Measurements from ENCODE around the gene ACAP1. TPM values are rescaled to one million over a fixed set of nuclear protein-coding genes. Genes with fewer than 3 reads are reported as not detected.

ACAP1 gene
- total RNA-seq, 2 donors from 2014 or later, result 527 to 774 TPM

GRCh38 chr17:7392696-7393612 is 56.6 kb downstream of the ACAP1 start:
- H3K4me3 Mint-ChIP-seq, result peak overlapping the region; percentile 87
- no peaks in the 10 kb centered on the region for H3K27me3 Mint-ChIP-seq
- peaks cover 48% of the 10 kb centered on the region for H3K36me3 Mint-ChIP-seq (ENCODE audit: low read depth)
- peak overlapping the region; percentile 84 for H3K27ac Mint-ChIP-seq
- no peak for ATAC-seq (replicated peaks)
- H3K9me3 Mint-ChIP-seq, result no peaks in the 10 kb centered on the region
- peaks cover 13% of the 10 kb centered on the region for H3K4me1 Mint-ChIP-seq

GRCh38 chr17:7393613-7394451 is 57.5 kb downstream of the ACAP1 start:
- H3K9me3 Mint-ChIP-seq, result no peaks in the 10 kb centered on the region
- peaks cover 48% of the 10 kb centered on the region for H3K36me3 Mint-ChIP-seq (ENCODE audit: low read depth)
- no peaks in the 10 kb centered on the region for H3K27me3 Mint-ChIP-seq
- peak overlapping the region; percentile 87 for H3K4me3 Mint-ChIP-seq
- peak; percentile 47 for ATAC-seq (replicated peaks)
- peaks cover 13% of the 10 kb centered on the region for H3K4me1 Mint-ChIP-seq
- peak overlapping the region; percentile 84 for H3K27ac Mint-ChIP-seq

GRCh38 chr17:7394452-7395191 is 58.3 kb downstream of the ACAP1 start, which contains the start of gene PLSCR3:
PLSCR3 (minus strand) TSS chr17:7394525; CDS start chr17:7394110, 415 bp downstream.
- H3K4me3 Mint-ChIP-seq, result peak within 1 kb of the TSS; percentile 87
- no peaks in the 10 kb centered on the region for H3K27me3 Mint-ChIP-seq
- peaks cover 9% of the 10 kb centered on the region for H3K4me1 Mint-ChIP-seq
- no peaks in the 10 kb centered on the region for H3K9me3 Mint-ChIP-seq
- peaks cover 42% of the 10 kb centered on the region for H3K36me3 Mint-ChIP-seq (ENCODE audit: low read depth)
- ATAC-seq (replicated peaks), result peak; percentile 91
- peak within 1 kb of the TSS; percentile 87 for H3K27ac Mint-ChIP-seq

- Mint-ChIP-seq H3K4me1 (peaks cover 5% of the 10 kb centered on the region), H3K9me3 (no peaks in the 10 kb centered on the region), H3K27ac (no peak overlapping the region), H3K36me3 (ENCODE audit: low read depth) (peaks cover 27% of the 10 kb centered on the region), H3K4me3 (peak overlapping the region; percentile 6), H3K27me3 (no peaks in the 10 kb centered on the region)
- no peak for ATAC-seq (replicated peaks)
Observed at GRCh38 chr17:7396147-7396546, 59.8 kb downstream of the ACAP1 start.

- no peak for ATAC-seq (replicated peaks)
- peaks cover 5% of the 10 kb centered on the region for H3K36me3 Mint-ChIP-seq (ENCODE audit: low read depth)
- no peak overlapping the region for H3K27ac Mint-ChIP-seq
- H3K4me1 Mint-ChIP-seq, result peaks cover 10% of the 10 kb centered on the region
- H3K4me3 Mint-ChIP-seq, result no peak overlapping the region
- H3K9me3 Mint-ChIP-seq, result no peaks in the 10 kb centered on the region
- H3K27me3 Mint-ChIP-seq, result no peaks in the 10 kb centered on the region
Observed at GRCh38 chr17:7398612-7399011, 62.3 kb downstream of the ACAP1 start.

Other genes with a start within 250 kb of the ACAP1 start
- not detected for gene ASGR2, start 221.7 kb upstream of the ACAP1 start, total RNA-seq
- gene ASGR1, start 157.2 kb upstream of the ACAP1 start, total RNA-seq, result 1 to 10 TPM in 1 of 2 donors, under 1 TPM in 1; 0.67 to 4.5 TPM
- 10 to 100 TPM in 1 of 2 donors, 1 to 10 TPM in 1; 5.9 to 19.4 TPM for gene DLG4, start 116.7 kb upstream of the ACAP1 start, total RNA-seq
- 100 to 1,000 TPM; 495 to 517 TPM for gene ACADVL, start 116.6 kb upstream of the ACAP1 start, total RNA-seq
- 10 to 100 TPM; 49.1 to 77.5 TPM for gene DVL2, start 102.0 kb upstream of the ACAP1 start, total RNA-seq
- 10 to 100 TPM; 43.5 to 52.3 TPM for gene PHF23, start 97.1 kb upstream of the ACAP1 start, total RNA-seq
- gene GABARAP, start 94.1 kb upstream of the ACAP1 start, total RNA-seq, result 100 to 1,000 TPM; 190 to 239 TPM
- gene CTDNEP1, start 84.8 kb upstream of the ACAP1 start, total RNA-seq, result 100 to 1,000 TPM; 152 to 209 TPM
- 10 to 100 TPM; 43.7 to 72.0 TPM for gene ELP5, start 84.3 kb upstream of the ACAP1 start, total RNA-seq
- 1 to 10 TPM in 1 of 2 donors, under 1 TPM in 1; 0.52 to 1.0 TPM for gene CLDN7, start 74.1 kb upstream of the ACAP1 start, total RNA-seq
- not detected for gene SLC2A4, start 54.8 kb upstream of the ACAP1 start, total RNA-seq
- under 1 TPM; 0.15 to 0.26 TPM for gene YBX2, start 41.9 kb upstream of the ACAP1 start, total RNA-seq
- 100 to 1,000 TPM; 429 to 978 TPM for gene EIF5A, start 28.9 kb upstream of the ACAP1 start, total RNA-seq
- gene GPS2, start 21.2 kb upstream of the ACAP1 start, total RNA-seq, result 10 to 100 TPM; 38.3 to 65.6 TPM
- gene NEURL4, start 7.2 kb upstream of the ACAP1 start, total RNA-seq, result 10 to 100 TPM; 22.9 to 33.0 TPM
- gene KCTD11, start 15.6 kb downstream of the ACAP1 start, total RNA-seq, result 10 to 100 TPM; 14.0 to 96.8 TPM
- 1 to 10 TPM in 1 of 2 donors, under 1 TPM in 1; 0.22 to 1.1 TPM for gene TMEM95, start 18.6 kb downstream of the ACAP1 start, total RNA-seq
- 1 to 10 TPM; 2.9 to 4.8 TPM for gene TNK1, start 44.6 kb downstream of the ACAP1 start, total RNA-seq
- 10 to 100 TPM; 62.8 to 94.4 TPM for gene PLSCR3, start 58.0 kb downstream of the ACAP1 start, total RNA-seq
- gene TMEM256, start 67.6 kb downstream of the ACAP1 start, total RNA-seq, result 10 to 100 TPM; 64.1 to 69.7 TPM
- 10 to 100 TPM in 1 of 2 donors, 1 to 10 TPM in 1; 4.5 to 21.7 TPM for gene NLGN2, start 71.3 kb downstream of the ACAP1 start, total RNA-seq
- gene SPEM1, start 83.8 kb downstream of the ACAP1 start, total RNA-seq, result not detected
- gene SPEM2, start 89.1 kb downstream of the ACAP1 start, total RNA-seq, result not detected
- not detected for gene SPEM3, start 92.3 kb downstream of the ACAP1 start, total RNA-seq
- 10 to 100 TPM; 17.7 to 18.0 TPM for gene TMEM102, start 98.9 kb downstream of the ACAP1 start, total RNA-seq
- 10 to 100 TPM in 1 of 2 donors, 1 to 10 TPM in 1; 4.4 to 16.9 TPM for gene FGF11, start 103.0 kb downstream of the ACAP1 start, total RNA-seq
- 10 to 100 TPM; 10.9 to 13.0 TPM for gene CHRNB1, start 108.5 kb downstream of the ACAP1 start, total RNA-seq
- gene ZBTB4, start 143.1 kb downstream of the ACAP1 start, total RNA-seq, result 10 to 100 TPM; 18.9 to 27.5 TPM
- not detected for gene SLC35G6, start 144.9 kb downstream of the ACAP1 start, total RNA-seq
- gene POLR2A, start 147.8 kb downstream of the ACAP1 start, total RNA-seq, result 100 to 1,000 TPM; 256 to 308 TPM
- 10 to 100 TPM; 27.4 to 44.2 TPM for gene TNFSF12, start 212.5 kb downstream of the ACAP1 start, total RNA-seq
- gene TNFSF13, start 222.2 kb downstream of the ACAP1 start, total RNA-seq, result 1 to 10 TPM; 1.5 to 1.9 TPM
- 10 to 100 TPM; 28.9 to 59.3 TPM for gene SENP3, start 225.4 kb downstream of the ACAP1 start, total RNA-seq
- 10 to 100 TPM; 17.5 to 51.8 TPM for gene CD68, start 243.1 kb downstream of the ACAP1 start, total RNA-seq
- 10 to 100 TPM; 58.3 to 96.4 TPM for gene MPDU1, start 247.3 kb downstream of the ACAP1 start, total RNA-seq